NCI-H345 treated with DMSO at 0.1 percent for 48 hours (cell line): ENCODE measurements around the gene ALG12.

ENCODE experiments used
- DNase-seq: peaks from one replicate; lab custom pipeline; 2025; ENCODE audit not compliant: unreplicated experiment; lab: John Stamatoyannopoulos, UW

The ALG12 gene

DNA sequence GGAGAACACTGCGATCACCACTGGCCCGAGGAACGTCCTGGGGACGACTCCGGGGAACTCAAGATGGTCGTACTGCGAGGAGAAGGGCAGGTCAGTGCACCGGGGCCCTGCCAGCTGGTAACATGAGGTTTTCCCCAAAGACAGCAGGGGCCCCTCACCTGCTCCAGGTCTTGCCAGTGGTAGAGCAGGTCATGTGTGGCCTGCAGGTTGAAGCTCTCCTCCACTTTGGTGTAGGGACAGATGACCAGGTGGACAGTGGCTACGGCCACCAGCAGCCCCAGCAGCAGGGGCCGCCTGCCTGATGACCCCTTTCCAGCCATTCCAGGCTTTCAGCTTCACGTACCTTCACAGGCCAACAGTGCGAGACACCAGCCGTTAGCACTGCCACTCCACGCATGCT lies 4.8 kb downstream of the ALG12 start:
- DNase-seq: no peak

DNA sequence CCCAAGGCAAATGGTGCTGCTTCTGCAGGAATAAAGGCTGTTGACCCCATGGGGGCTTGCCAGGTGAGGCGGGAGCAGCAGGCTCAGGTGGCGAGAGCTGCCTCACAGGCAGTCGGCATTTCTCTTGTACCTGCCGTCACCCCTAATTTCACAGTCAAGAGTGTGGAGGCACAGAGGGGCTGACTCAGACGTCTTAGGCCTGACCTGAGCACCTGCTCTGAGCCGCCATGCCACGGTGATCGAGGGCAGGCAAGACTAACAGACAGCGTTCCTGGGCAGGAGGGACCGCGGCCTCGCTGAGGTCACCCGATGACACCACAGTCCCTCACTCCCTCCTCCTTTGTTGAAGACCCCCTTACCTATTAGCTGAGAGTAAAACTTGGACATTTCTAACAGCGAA lies 5.2 kb downstream of the ALG12 start:
- DNase-seq: no peak

DNA sequence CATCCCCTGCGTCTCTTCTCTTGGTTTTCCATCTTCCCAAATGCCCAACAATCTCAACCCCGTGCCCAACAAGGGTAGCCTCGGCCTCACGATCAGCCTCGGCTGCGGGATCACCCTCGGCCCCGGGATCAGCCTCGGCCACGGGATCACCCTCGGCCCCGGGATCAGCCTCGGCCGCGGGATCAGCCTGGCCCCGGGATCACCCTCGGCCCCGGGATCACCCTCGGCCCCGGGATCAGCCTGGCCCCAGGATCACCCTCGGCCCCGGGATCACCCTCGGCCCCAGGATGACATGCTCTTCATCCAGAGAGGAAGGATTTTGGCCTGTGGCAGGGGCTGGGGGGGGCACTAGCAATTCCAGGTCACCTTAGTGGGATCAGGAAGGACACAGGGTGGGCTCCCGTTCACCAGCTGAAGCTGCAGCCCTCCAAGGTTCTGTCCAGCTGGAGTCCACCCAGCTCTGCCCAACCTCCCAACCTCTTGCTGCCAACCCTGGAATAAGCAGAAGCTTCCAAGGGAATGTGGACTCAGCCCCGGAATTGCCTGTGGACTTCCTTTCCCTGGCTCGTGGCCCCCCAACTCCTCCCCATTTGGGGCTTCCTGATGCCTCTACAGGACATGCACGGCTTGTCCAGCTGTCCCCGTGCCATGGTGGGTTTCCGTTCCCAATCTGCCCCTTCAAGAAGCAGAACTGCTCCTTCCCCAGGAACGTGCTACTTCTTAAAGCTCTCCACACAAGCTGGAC lies 6.2 kb downstream of the ALG12 start:
- DNase-seq: no peak

DNA sequence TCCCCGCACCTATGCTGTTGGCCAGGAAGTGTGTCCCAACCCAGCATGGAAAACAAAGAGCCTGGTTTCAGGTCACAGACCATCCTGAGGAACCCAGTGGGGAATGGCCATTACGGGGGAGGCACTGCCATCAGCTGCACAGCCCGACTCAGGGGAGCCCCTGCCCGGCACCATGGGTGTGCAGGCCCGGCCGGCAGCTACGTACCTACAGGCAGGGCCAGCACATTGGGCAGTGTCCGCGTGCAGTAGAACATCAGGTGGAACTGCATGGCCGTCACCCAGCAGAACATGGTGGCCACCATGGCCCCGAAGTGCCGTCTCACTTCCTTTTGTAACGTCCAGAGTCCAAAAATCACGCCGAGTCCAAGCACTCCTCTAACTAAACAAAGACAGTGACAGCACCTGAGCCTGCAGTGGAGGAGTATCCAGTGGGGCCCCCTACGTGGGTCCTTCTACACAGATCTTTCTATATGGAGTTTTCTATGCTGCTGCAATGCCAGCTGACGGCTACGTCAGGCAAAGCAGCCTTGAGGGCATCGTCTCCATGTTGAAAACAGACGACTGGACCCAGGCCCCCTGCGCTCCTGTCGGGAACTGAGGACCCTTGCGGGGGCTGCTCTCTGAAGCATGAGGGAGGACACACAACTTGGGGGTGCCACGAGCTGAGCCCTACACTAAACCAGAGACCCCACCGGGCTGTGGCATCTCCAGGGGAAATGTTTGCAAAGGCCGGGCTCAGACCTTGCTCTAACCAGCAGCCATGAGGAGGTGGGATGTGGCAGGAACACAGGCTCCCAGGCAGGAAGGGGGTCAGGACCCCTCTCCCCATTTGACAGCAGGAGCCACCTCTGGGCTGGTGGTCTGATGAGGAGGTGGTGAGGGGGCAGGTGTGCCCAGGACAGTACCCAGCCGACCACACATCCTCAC lies 7.7 kb downstream of the ALG12 start:
- no peak for DNase-seq

DNA sequence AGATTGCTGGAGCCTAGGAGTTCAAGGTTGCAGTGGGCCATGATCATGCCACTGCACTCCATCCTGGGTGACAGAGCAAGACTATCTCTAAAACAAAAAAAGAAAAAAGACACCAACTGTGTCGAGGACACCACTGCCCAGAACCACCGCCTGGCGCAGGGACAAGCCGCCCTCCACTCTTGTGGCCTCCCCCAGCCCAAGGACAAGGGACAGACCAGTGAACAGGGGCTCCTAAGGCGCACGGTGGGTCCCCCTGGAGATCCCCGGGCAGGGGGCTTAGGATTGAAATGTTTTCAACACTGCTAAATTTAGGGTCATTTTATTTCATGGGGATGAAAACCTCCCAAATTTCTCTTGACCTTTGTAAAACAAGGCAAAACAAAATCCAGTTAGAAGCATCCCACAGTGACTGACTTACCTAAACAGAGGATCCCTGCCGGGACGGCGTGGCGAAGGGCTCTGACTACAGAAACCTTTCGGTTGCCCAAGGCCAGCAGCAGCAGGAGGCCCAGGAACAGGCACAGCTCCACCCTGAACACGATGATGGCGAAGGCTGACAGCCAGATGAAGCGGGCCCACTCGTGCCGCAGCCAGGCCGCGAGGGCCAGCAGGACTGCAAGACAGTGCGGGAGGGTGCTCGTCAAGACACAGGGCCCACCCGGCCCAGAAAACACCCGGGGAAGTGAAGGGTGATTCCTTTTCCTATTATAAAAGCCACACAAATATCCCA lies 8.6 kb downstream of the ALG12 start:
- no peak for DNase-seq

DNA sequence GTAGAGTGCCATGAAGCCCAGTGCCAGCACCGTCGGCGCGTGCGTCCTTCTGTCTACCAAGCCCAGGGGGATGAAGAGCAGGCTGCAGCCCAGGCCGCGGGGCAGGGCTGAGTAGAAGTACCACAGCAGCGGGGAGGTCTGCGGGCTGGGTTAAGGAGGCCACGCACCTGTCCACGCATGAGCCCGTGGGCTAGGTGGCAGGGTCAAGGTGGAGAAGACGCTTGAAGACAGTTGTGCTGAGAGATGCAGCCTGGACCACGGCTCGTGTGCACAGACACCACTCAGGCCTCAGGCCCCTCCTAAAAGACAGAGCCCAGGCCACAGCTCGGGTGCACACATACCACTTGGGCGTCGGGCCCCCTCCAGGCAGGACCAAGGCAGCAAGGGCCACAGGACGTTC lies 10.4 kb downstream of the ALG12 start:
- DNase-seq: no peak

DNA sequence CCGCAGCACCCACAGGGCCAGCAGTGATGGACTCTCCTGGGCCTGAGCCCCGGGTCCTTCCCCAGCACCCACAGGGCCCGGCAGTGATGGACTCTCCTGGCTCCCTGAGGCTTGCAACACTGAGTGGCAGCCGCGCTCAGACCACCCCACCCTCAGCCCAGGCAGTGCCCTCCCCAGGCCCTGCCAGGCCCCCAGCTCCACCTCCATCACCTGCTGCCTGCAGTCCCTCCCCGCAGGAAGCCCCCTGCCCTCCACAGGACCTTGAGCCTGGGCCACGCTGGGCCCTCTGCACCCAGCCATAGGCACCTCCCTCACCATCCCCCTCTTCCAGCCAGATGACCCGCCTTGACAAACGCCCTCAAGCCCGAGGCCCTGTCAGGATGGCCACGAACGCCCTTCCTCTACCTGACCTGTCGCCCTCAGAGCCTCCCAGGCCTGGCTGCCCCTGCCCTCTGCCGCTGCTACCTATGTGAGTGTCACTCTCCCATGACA lies 11.4 kb downstream of the ALG12 start:
- no peak for DNase-seq

DNA sequence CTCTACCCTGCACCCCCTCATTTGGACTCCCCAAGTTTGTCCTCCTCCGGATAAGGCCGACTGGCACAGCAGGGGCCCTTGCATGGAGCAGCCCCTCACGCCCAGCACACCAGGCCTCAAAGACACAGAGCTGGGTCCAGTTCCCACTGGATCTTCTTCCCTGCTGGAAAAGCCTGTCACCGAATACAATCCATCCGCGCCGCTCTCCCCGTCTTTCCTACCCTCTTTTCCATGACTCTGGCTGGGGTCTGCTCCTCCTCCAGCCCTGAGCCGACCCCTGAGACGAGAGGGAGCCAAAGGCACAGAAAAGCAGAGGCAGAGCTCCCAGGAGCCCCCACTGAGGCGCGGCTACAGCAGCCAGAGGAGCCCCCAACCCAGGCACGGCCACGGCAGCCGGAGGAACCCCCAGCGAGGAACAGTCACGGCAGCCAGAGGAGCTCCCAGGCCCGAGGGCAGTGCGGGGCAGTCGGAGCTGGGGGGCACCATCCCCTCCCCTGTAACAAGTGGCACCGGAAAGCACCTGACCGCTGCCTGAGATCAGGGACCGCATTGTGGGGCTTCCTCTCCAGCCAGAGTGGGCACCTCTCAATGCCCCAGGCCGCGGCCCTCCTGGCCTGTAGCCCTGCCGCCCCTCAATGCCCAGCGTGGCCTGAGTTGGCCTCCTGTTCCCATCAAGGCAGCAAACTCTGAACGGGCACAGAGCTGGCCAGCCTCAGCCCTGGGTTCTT lies 12.0 kb downstream of the ALG12 start:
- no peak for DNase-seq

DNA sequence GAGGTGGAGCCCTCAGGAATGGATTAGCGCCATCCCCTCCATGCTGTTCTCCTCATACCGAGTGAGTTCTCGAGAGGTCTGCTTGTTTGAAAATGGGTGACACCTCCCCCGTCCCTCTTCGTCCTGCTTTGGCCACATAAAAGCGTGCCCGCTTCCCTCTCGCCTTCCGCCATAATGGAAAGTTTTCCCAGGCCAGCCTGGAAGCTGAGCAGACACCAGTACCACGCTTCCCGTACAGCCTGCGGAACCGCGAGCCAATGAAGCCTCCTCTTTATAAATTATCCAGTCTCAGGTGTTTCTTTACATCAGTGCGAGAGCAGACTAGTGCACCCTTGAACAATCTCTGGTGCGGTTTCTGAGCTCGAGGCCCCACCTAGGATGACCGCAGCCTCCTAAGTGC lies 12.8 kb downstream of the ALG12 start:
- DNase-seq: no peak

DNA sequence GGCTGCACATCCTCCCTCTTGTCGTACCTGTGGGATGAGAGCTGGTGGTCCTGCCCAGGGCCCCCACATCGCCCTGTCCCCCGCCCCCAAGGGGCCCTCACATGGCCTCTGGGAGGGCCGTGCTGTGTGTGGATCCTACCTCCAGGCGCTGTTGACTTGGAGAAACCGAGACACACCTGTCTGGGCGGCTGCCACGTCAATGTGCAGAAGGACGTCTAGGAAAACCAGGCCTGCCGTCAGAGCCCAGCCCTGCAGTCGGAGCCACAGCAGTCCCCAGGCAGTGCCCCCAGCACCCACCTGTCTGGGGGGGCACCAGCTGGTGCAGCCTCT lies 14.2 kb downstream of the ALG12 start:
- no peak for DNase-seq

DNA sequence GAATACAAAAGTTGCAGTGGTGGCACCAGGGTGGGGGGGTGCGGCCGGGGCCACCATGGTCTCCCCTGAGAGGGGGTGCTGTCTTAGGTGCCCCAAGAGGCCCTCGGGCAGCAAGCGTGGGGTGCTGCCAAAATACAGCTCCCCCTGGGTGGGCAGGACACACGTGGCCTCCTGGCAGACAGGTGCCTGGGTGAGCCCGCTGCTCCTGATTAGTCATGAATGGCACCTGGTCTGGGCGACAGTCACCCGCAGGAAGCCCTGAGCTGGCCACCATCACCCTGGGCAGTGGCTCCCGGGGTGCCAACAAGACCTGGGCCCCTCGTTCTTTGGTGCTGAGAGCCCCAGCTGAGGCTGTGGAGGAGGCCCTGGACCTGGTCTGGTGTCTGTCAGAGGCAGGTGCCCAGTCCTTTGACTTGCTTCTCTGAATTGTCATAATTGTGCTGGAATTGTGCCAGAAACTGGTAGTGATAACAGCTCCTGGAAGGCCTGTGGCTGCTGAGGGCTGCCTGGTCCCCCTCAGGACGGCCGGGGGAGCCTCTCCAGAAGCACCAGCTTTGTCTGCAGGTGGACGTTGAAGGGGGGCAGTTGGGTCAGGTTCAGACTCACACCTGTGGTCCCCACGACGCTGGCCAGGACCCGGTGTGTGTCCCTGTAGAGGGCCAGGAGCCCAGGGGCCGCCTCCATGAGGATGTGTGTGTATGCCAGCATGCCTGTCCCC lies 14.8 kb downstream of the ALG12 start:
- no peak for DNase-seq

DNA sequence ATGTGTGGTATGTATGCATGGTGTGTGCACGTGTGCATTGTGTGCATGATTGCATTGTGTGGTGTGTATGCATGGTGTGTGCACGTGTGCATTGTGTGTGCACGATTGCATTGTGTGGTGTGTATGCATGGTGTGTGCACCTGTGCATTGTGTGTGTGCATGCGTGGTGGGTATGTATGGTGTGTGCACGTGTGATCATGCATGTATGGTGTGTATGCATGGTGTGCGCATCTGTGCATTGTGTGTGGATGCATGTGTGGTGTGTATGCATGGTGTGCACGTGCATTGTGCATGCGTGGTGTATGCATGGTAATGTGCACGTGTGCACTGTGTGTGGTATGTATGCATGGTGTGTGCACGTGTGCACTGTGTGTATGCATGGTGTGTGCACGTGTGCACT lies 16.8 kb downstream of the ALG12 start:
- DNase-seq: no peak

DNA sequence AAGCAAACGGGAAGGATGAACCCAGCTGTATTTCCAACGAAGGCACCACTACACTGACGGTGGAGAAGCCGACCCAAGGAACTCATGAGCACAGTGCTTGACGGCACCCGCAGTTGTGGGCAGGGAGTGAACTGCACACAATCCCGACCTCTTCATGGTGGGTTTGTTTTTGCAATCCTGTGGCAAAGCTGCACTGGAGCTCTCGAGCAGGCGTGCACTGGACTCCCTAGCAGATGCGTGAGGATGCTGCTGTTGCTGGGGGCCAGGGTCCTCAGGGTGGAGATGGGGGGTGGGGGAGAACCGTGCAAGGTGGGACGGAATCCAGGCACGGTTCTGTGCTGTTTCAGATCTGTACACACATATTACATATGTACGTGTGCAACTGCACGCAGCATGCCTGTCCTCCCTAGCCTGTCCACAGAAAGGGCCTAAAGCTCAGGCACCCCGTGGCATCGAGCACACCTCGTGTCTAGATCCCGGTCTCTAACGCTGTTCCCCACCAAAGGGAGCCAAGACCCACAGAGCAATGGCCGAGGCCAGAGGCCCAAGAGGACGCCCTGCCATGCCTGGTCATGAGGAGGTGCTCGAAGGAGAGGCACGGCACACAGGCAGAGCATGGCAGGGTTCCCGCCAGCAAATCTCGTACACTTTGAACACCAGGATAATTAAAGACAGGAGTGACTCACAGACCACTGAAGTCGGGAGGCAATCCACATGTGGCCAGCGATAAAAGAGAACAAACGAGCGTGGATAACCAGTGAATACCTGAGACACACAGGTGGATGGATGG lies 17.6 kb downstream of the ALG12 start:
- DNase-seq: no peak

DNA sequence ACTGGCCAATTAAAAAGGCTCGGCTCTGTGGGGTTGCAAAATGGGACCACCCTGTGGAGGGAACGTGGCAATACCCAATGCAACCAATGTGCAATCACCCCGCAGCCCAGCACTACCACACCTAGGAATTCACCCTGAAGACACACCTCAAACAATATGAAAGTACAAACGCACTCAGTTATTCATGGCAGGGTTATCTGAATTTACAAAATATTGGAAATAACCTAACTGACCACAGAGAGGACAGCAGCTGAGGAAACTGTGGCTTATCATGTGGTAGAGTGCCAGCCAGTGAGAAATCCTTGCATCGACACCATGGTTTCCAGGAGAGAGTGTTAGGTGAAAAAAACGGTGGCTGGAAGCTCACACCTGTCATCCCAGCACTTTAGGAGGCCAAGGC lies 18.7 kb downstream of the ALG12 start:
- no peak for DNase-seq

DNA sequence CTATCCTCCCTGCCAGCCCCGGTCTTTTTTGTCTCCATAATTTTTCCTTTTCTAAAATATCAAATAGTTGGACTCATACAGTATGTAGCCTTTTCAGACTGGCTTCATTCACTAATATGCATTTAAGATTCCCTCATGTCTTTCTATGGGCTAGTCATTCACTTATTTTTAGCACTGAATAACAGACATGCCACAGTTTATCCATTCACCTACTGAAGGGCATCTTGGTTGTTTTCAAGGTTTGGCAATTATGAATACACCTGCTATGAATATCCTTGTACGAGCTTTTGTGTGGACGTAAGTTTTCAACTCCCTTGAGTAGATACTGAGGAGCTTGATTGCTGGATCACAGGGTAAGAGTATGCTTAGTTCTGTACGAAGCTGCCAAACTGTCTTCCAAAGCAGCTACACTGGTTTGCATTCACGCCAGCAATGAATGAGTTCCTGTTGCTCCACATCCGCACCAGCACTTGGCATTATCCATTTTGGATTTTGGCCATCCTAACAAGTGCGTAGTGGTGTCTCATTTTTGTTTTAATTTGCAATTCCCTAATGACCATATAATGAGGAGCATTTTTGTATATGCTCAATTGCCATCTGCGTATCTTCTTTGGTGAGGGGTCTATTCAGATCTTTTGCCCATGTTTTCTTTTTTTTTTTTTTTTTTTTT lies 21.1 kb downstream of the ALG12 start:
- DNase-seq: no peak

DNA sequence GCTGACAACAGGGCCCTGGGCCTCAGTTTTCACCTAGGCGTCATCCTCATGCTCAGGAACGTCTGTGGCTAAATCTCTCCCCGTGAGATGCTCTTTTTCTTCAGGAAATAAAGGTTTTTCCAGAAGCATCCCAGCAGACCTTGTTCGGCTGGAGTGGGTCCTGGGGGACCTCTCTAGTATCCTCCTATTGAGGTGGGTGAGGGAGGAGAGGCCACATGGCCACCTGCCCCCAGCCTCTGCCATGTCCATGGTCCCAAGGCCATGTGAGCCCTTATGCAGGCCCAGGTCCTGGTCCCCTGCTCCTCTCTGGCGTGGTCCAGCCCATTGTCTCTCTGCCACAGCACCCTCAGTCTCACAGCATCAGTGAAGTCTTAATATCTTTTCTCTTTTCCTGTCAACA lies 22.0 kb downstream of the ALG12 start:
- DNase-seq: no peak

DNA sequence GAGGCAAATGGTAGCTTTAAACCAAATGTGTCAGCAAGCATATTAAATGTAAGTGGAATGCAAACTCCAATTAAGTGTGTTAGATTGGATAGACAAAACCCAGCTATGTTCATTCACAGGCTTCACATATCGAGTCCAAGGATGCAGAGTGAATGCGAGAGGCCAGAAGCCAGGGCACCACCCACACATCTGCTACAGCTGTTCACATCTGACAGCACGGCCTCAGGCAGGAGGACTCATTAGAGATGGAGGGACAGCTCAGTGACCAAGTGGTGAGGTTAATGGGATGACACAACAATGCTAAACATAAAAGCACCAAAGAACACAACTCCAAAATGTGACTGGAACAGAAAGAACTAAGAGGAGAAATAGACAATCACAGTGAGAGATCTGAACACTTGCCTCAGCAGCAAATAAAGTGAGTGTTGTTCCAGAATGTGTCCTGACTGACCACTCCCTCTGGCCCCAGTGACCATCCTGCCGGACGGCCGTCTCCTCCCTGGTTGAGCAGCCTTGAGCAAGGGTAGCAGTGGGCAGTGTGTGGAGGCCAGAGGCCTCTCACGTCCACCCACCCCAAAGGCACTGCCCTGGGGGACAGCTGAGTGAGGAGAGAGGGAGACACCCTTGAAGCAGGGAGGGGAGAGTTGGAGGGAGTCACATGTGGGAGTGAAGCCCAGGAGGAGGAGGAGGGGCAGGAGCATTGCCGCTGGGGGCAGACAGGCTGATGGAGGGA lies 23.8 kb downstream of the ALG12 start:
- DNase-seq: no peak

DNA sequence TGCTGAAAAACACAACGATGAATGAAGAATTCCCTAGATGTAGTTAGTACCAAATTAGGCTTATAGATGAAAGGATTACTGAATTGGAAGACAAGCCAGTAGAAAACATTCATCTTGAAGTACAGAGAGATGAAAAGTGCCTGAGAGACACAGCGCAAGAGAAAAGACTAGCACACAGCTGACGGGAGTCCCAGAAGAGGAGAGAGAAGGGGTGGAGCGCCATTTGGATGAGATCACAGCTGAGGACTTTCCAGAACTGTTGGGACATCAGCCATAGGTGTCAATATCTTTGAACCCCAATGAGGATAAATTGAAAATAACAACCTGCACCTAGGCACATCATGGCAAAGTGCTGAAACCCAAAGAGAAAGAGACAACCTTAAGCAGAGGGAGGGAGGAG lies 25.2 kb downstream of the ALG12 start:
- DNase-seq: no peak
